ENCODE results near the gene CROCC2. TPM values are rescaled to one million over a fixed set of nuclear protein-coding genes. Genes with fewer than 3 reads are reported as not detected.
"Not testable (repeated sequence)": the region's sequence is repeated elsewhere in the genome, so short reads cannot be mapped to it uniquely, and the experiment has no call there.

CROCC2 gene
- total and polyA plus RNA-seq, 7 donors: 0.01 TPM; not detected in 6

DNA sequence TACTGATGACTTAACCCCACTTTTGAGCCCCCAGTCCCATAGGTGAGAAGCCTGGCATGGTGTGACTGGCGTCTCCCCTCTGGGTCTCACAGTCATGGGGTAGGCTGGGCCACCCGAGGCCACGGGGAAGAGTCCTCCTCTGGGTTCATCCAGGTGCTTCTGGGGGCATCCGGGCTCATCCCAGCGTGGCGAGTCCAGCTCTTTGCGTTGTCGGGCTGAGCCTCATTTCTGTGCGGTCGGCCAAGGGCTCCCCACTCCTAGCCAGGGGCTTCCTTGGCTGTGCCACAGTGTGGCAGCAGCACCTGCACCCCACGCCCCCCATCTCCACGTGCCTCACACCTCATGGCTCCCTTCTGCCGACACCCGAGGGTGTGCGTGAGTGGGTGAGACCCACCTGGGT lies 64.7 kb downstream of the CROCC2 start:
- WGBS, 3 donors: 89 to 94% (median 89%) methylated on average over 15 of the region's 15 CpGs
- intact Hi-C loops (cut with DNase I): no loop called here
- Histone ChIP-seq H3K36me3 (ENCODE audit: insufficient read depth in 1 of 2, low read depth in 1 of 2) (no peaks in the 10 kb centered on the region), H3K4me3 (no peak overlapping the region), H3K27ac (no peak overlapping the region), H3K9me3 (no peaks in the 10 kb centered on the region), H3K27me3 (ENCODE audit: insufficient read depth in 3 of 3, low read length in 2 of 3) (peaks cover 0 to 17% (median 4%) of the 10 kb centered on the region in 3 donors), H3K4me1 (peaks cover 6% of the 10 kb centered on the region)
- no peak for ATAC-seq
- TF ChIP-seq, protein P1, sequence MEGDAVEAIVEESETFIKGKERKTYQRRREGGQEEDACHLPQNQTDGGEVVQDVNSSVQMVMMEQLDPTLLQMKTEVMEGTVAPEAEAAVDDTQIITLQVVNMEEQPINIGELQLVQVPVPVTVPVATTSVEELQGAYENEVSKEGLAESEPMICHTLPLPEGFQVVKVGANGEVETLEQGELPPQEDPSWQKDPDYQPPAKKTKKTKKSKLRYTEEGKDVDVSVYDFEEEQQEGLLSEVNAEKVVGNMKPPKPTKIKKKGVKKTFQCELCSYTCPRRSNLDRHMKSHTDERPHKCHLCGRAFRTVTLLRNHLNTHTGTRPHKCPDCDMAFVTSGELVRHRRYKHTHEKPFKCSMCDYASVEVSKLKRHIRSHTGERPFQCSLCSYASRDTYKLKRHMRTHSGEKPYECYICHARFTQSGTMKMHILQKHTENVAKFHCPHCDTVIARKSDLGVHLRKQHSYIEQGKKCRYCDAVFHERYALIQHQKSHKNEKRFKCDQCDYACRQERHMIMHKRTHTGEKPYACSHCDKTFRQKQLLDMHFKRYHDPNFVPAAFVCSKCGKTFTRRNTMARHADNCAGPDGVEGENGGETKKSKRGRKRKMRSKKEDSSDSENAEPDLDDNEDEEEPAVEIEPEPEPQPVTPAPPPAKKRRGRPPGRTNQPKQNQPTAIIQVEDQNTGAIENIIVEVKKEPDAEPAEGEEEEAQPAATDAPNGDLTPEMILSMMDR (IDR thresholded peaks at IDR 0.05): no peak
- peak; percentile 4 to 40 for DNase-seq

DNA sequence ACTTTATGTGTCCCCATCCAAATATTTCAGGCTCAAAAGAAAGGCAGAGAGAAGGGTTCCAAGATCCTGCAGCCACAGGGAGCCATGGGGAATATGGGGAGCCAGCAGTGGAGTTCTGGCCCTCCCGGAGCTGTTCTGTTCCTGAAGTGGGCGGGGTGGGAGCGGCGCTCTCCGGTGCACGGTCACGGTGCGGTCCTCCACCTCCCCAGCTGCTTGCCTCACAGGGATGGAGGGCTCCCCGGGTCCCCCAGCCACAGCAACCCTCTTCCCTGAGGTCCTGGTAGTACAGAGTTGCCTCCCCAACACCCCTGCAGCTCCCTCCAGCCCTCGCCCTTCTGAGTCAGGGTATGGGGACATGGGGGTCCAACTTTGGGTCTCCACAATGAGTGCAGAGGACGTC lies 66.1 kb downstream of the CROCC2 start:
- TF ChIP-seq, protein P1 (IDR thresholded peaks at IDR 0.05): no peak
- WGBS, 3 donors: 56 to 72% (median 66%) methylated on average over 11 of the region's 11 CpGs
- DNase-seq: peak; percentile 10 to 39
- Histone ChIP-seq H3K36me3 (ENCODE audit: insufficient read depth in 1 of 2, low read depth in 1 of 2) (no peaks in the 10 kb centered on the region), H3K9me3 (no peaks in the 10 kb centered on the region), H3K27ac (no peak overlapping the region), H3K4me1 (peaks cover 6% of the 10 kb centered on the region), H3K4me3 (no peak overlapping the region), H3K27me3 (ENCODE audit: insufficient read depth in 3 of 3, low read length in 2 of 3) (peaks cover 0 to 17% (median 4%) of the 10 kb centered on the region in 3 donors)
- intact Hi-C loops (cut with DNase I): no loop called here
- peak in 1 of 4 donors; percentile 19 for ATAC-seq

DNA sequence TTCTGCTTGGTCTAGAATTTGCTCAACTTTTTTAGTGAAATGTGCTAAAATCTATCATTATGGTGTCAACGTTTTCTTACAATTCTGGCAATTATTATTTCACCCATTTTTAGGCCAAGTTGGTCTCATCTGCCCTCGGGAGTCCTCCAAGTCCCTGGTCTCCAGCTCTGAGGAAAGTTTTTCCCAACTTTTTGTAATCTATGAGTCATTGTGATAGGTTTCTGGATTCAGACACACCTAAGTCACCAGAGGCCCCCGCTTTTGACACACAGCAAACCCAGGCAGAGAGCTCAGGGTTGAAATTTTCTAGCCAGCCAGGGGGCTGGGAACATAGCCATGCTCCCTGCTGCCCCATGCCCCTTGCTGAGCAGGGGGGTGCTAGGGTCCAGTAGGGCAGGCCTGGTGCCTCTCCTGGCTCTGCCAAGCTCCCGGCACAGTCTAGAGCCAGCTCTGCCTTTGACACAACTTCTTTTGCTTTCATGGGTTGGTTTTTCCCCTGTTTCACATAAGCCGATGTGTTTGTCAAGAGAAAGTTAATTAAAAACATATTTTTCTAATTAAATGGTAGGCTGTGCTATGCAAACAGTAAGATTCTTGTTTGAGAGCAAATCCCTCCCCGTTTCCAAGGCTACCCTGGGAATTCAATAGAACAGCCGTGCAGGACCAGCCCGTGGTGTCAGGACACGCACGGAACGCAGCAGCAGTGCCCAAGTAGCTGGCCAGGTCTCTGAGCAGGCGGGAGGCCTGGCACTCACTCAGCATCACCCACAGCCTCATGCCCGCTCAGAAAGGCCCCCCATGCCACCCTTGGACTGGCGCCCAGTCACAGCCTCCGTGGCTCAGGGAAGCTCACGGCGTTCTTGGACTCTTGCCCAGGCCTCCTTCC lies 66.7 kb downstream of the CROCC2 start:
- peak; percentile 13 to 57 for DNase-seq
- H3K27ac ChIP-seq: no peak overlapping the region
- 29 to 35% (median 30%) methylated on average over 17 of the region's 17 CpGs for WGBS, 3 donors
- peak in 2 of 4 donors; percentile 13 to 22 for ATAC-seq
- H3K4me1 ChIP-seq: peaks cover 6% of the 10 kb centered on the region
- no peaks in the 10 kb centered on the region for H3K9me3 ChIP-seq
- TF ChIP-seq, protein P1 (IDR thresholded peaks at IDR 0.05): no peak
- H3K4me3 ChIP-seq: no peak overlapping the region
- intact Hi-C loops (cut with DNase I): no loop called here
- H3K27me3 ChIP-seq (ENCODE audit: insufficient read depth in 3 of 3, low read length in 2 of 3): peaks cover 0 to 17% (median 4%) of the 10 kb centered on the region in 3 donors
- no peaks in the 10 kb centered on the region for H3K36me3 ChIP-seq (ENCODE audit: insufficient read depth in 1 of 2, low read depth in 1 of 2)

DNA sequence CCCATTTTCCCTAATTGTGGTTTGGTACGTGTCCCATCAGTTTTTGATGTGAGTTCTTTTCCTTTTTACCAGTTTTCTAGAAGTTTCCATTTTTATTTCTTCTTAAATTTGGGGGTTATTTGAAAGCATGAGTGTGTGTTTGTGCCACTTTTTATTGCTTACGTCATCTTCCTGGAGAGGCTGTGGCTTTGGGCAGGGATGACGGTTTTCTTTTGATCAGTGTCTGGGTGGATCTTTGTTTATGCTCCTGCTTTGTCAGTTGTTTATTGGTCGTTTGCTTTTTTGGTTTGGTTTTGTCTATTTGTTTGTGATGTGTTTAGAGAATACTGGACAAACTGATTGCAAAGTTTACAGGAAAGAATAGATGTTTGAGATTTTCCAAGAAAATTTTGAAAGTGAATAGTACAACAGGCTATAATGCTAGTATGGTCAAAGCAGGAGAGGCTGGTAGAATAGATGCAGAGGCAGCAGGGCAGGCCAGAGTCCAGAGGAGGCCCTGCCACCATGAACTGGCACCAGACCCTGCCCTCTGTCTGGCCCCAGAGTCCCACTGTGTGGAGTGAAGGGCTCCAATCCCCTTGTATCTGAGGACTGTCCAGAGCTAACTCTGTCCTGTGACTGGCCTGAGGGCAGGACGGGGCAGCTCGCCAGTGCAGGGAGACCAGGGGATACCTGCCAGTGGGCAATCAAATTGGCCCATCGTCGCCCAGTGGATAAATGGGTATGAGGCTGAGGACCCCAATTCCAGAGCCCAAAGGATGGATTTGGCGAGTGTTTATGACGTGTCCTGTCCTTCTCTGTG lies 68.8 kb downstream of the CROCC2 start:
- Histone ChIP-seq H3K9me3 (no peaks in the 10 kb centered on the region), H3K4me1 (peaks cover 6% of the 10 kb centered on the region), H3K27ac (no peak overlapping the region), H3K36me3 (ENCODE audit: insufficient read depth in 1 of 2, low read depth in 1 of 2) (no peaks in the 10 kb centered on the region), H3K27me3 (ENCODE audit: insufficient read depth in 3 of 3, low read length in 2 of 3) (peaks cover 0 to 17% (median 4%) of the 10 kb centered on the region in 3 donors), H3K4me3 (no peak overlapping the region)
- WGBS, 3 donors: 77 to 82% (median 79%) methylated on average over 10 of the region's 10 CpGs
- TF ChIP-seq, protein P1 (IDR thresholded peaks at IDR 0.05): no peak
- ATAC-seq: no peak
- intact Hi-C loops (cut with DNase I): no loop called here
- DNase-seq: peak; percentile 11

DNA sequence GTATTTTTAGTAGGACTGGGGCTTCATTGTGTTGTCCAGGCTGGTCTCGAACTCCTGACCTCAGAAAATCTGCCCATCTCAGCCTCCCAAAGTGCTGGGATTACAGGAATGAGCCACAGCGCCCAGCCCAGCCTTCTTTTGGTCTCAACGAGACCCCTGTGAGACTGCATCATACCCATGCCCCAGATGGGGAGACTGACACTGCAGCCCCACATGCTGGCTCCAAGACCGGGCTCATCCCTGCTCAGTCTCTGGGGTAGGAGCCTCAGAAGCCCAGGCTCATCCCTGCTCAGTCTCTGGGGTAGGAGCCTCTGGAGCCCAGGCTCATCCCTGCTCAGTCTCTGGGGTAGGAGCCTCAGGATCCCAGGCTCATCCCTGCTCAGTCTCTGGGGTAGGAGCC lies 69.8 kb downstream of the CROCC2 start:
- DNase-seq: peak in 1 of 2 donors; percentile 20
- ATAC-seq; H3K27ac ChIP-seq; intact Hi-C loops (cut with DNase I); H3K36me3 ChIP-seq (ENCODE audit: insufficient read depth in 1 of 2, low read depth in 1 of 2); H3K4me1 ChIP-seq; H3K9me3 ChIP-seq; H3K4me3 ChIP-seq: not testable (repeated sequence)
- 80 to 90% (median 85%) methylated on average over 4 of the region's 4 CpGs for WGBS, 3 donors
- H3K27me3 ChIP-seq (ENCODE audit: insufficient read depth in 3 of 3, low read length in 2 of 3): peaks cover 0 to 17% (median 3%) of the 10 kb centered on the region in 3 donors

Measured in psoas muscle (tissue), 8 donors.